Measurements from ENCODE around the gene CAPN2.

CAPN2 gene

DNA sequence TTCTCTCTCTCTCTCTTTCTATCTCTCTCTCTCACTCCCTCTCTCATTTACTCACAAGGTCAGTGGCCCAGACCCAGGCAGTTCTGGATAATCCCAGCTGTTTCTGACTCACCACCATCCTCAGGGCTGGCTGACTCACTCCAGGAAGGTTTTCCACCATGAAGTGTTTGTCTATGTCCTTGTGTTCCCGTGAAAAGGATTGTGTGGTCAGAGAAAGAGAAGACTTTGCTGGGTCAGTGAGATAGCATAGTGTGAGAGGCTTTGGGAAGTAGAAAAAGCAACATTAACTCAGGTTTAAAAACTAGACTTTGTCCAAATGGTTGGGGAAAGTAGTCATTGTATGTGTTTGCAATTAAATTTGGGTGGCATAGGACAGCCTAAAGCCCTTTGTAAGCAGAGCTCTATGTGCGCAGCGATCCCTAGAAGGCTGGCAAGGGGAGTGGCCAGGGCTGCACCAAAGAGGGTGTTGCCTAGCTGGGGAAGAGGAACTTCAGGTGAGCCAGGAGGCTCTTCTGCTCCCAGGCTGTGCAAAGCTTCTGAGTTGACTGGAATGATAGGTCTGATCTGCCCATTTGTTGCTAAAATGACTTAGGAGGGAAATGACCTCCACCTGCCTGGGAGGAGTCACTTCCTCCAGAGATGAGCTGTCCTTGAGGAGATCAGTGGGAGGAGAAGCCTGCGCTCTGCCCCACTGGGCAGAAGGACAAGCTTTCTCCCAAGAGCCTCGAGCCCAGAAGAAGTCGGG, 4.9 kb upstream of the CAPN2 start:
- peak in 1 of 2 experiments; percentile 38 for DNase-seq
- TF ChIP-seq POLR2A (IDR thresholded peaks at IDR 0.05; ENCODE audit: low read length) (no peak), GATA1 (IDR thresholded peaks at IDR 0.05; ENCODE audit: low read depth, low read length) (no peak)

GRCh38 chr1:223708001-223708359, 4.4 kb upstream of the CAPN2 start:
- no peak for DNase-seq
- TF ChIP-seq GATA1 (IDR thresholded peaks at IDR 0.05; ENCODE audit: low read depth, low read length) (no peak), POLR2A (IDR thresholded peaks at IDR 0.05; ENCODE audit: low read length) (no peak)

- no peak for DNase-seq
- TF ChIP-seq POLR2A (IDR thresholded peaks at IDR 0.05; ENCODE audit: low read length), result no peak
- TF ChIP-seq GATA1 (IDR thresholded peaks at IDR 0.05; ENCODE audit: low read depth, low read length), result no peak
Measured at GRCh38 chr1:223708651-223709268, 3.6 kb upstream of the CAPN2 start.

DNA sequence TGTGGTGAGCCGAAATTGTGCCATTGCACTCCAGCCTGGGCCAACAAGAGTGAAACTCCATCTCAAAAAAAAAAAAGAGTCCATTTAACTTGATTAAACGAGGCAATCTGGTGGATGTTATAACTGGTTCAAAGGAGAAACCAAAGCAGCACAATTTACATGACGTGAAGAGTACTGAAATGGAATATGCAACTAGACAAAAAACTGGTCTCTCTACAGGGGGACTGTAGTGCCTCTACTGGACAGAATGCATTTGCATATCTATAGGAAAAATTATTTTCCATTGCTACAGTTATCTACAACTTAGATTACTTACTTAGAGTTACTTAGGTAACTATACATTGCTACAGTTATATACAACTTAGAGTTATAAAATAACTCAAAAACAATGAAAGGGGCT, 2.7 kb upstream of the CAPN2 start:
- DNase-seq, result no peak
- TF ChIP-seq GATA1 (IDR thresholded peaks at IDR 0.05; ENCODE audit: low read depth, low read length) (no peak), POLR2A (IDR thresholded peaks at IDR 0.05; ENCODE audit: low read length) (no peak)

- DNase-seq, result peak in 1 of 2 experiments; percentile 22
- TF ChIP-seq POLR2A (IDR thresholded peaks at IDR 0.05; ENCODE audit: low read length) (no peak), GATA1 (IDR thresholded peaks at IDR 0.05; ENCODE audit: low read depth, low read length) (no peak)
Measured at GRCh38 chr1:223710179-223711133, 1.9 kb upstream of the CAPN2 start.

- TF ChIP-seq POLR2A (IDR thresholded peaks at IDR 0.05; ENCODE audit: low read length) (no peak), GATA1 (IDR thresholded peaks at IDR 0.05; ENCODE audit: low read depth, low read length) (no peak)
- DNase-seq, result peak; percentile 41 to 46
Measured at GRCh38 chr1:223711173-223711572, 1.2 kb upstream of the CAPN2 start.

- DNase-seq, result no peak
- no peak for TF ChIP-seq GATA1 (IDR thresholded peaks at IDR 0.05; ENCODE audit: low read depth, low read length)
- no peak for TF ChIP-seq POLR2A (IDR thresholded peaks at IDR 0.05; ENCODE audit: low read length)
Measured at GRCh38 chr1:223711747-223712193, 569 bp upstream of the CAPN2 start.

DNA sequence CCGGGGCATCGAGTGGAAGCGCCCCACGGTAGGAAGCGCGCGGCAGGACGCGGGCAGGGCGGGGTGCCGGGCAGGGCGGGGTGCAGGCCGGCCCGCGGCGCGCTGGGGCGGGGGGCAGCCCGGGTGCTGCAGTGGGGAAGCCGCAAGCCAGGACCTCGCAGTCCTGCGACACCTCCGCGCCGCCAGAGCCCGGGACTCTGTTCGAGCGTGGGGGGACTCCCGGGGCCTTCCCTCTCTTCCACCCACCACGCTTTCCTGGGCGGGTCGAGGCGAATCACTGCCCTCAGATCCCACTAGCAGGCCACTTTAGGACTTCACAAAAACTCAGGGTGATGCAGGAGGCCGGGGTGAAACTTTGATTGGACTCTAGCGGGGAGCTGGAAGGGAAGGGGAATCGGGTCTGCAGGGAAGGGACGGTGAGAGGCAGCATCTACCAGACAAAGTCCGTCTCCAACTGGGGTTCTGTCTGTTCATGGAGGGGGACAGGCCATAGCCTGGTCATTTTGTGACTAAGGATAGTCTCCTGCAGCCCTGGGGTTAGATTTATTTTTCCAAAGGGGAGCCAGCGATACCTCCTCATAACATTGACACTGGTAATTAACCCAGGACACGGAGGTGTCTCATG, 623 bp downstream of the CAPN2 start:
- peak in 1 of 2 experiments; percentile 62 for DNase-seq
- TF ChIP-seq POLR2A (IDR thresholded peaks at IDR 0.05; ENCODE audit: low read length) (no peak), GATA1 (IDR thresholded peaks at IDR 0.05; ENCODE audit: low read depth, low read length) (no peak)

GRCh38 chr1:223713546-223714420, 1.4 kb downstream of the CAPN2 start:
- TF ChIP-seq POLR2A (IDR thresholded peaks at IDR 0.05; ENCODE audit: low read length) (no peak), GATA1 (IDR thresholded peaks at IDR 0.05; ENCODE audit: low read depth, low read length) (no peak)
- no peak for DNase-seq

DNA sequence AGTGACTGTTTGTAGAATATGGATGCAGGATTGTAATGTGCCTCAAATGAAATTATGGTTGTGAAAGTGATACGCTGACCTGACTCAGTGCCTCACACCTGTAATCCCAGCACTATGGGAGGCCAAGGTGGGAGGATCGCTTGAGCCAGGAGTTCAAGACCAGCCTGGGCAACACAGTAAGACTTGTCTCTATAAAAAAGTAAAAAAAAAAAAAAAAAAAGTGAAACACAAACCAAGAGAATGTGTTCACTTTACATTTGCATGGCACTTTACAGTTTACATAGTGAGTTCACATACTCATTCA, 2.0 kb downstream of the CAPN2 start:
- no peak for DNase-seq
- TF ChIP-seq GATA1 (IDR thresholded peaks at IDR 0.05; ENCODE audit: low read depth, low read length), result no peak
- no peak for TF ChIP-seq POLR2A (IDR thresholded peaks at IDR 0.05; ENCODE audit: low read length)

DNA sequence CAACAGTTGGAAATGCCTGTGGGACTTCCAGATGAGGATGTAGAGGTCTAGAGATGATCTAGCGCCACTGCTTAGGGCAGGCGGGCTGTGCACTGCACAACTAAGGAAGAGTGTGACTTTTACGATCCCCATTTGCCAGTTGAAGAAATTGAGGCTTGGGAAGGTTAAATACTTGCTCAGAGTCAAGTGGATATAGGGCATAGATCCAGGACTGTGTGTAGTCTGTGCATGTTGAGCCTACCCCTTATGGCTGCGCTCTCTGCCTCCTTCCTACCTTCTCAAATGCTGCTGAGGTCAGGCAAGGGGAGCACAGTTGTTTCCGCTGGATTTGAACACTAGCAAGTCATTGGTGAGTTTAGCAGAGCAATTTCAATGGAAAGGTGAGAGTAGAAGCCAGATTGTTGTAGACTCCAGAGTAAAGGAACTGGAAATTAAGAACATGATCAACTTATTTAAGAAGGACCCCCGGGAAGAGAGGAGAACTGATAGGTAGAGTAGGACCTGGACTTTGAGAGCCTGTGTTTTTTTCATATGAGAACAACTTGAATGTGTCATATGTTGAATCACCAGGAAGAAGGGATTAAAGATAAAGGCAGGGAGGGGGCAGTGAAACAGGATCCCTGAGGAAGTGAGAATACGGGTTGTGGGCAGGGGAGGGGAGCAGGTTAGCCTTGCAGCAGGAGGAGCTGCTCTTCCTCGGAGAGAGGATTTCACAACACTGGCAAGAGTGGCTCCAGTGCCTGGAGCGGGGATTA, 2.7 kb downstream of the CAPN2 start:
- no peak for DNase-seq
- TF ChIP-seq POLR2A (IDR thresholded peaks at IDR 0.05; ENCODE audit: low read length) (no peak), GATA1 (IDR thresholded peaks at IDR 0.05; ENCODE audit: low read depth, low read length) (no peak)

DNA sequence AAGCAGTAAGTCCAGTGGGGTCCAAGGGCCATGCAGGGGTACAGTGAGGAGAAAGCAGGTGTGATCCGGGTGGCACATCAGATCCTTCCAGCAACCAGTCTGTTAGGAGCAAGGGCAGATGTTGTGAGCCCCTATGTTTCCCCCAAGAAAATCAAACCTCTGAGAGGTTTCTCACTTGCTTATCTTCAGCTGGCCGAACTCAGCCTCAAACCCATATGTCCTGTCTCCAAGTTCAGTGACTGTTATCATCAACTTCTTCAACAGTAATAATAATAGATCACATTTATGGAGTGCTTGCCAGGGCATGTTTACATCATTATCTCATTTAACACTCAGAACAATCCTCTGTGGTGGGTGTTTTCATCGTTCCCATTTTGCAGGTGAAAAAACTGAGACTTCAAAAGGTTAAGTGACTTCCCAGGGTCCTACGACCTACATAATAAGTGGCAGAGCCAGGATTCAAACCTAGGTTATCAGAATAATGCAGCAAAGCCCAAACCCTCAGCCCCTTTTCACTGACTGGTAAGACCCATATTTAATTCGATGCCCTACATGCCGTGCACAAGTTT, 3.3 kb downstream of the CAPN2 start:
- DNase-seq, result no peak
- TF ChIP-seq POLR2A (IDR thresholded peaks at IDR 0.05; ENCODE audit: low read length) (no peak), GATA1 (IDR thresholded peaks at IDR 0.05; ENCODE audit: low read depth, low read length) (no peak)
